ENCODE measurements around the gene ZNF850.

The ZNF850 gene

DNA sequence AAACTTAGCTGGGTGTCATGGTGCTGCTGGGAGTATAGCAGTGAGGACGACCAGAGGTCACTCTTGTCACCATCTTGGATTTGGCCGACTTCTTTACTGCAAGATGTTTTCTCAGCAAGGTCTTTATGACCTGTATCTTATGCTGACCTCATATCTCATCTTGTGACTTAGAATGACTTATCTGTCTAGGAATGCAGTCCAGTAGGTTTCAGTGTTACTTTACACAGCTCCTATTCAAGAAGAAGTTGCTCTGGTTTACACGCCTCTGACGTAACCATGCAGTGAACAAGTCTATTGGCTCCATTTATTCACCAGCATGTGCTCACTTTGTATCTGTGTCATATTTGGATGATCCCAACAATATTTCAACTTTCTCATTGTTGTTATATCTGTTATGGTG is 26.7 kb downstream of the ZNF850 start:
- TF ChIP-seq POLR2AphosphoS5 (IDR thresholded peaks at IDR 0.05; ENCODE audit: low read depth, low read length) (no peak), FOXP2 (optimal IDR thresholded peaks at IDR 0.05; ENCODE audit: borderline replicate concordance, extremely low read depth, extremely low read length, insufficient read depth) (no peak), SIN3A (IDR thresholded peaks at IDR 0.05; ENCODE audit: borderline replicate concordance, insufficient read depth, low read length) (no peak), TAF1 (IDR thresholded peaks at IDR 0.05; ENCODE audit: borderline replicate concordance, insufficient read depth, low read length) (no peak)
- TF ChIP-seq, protein P1, sequence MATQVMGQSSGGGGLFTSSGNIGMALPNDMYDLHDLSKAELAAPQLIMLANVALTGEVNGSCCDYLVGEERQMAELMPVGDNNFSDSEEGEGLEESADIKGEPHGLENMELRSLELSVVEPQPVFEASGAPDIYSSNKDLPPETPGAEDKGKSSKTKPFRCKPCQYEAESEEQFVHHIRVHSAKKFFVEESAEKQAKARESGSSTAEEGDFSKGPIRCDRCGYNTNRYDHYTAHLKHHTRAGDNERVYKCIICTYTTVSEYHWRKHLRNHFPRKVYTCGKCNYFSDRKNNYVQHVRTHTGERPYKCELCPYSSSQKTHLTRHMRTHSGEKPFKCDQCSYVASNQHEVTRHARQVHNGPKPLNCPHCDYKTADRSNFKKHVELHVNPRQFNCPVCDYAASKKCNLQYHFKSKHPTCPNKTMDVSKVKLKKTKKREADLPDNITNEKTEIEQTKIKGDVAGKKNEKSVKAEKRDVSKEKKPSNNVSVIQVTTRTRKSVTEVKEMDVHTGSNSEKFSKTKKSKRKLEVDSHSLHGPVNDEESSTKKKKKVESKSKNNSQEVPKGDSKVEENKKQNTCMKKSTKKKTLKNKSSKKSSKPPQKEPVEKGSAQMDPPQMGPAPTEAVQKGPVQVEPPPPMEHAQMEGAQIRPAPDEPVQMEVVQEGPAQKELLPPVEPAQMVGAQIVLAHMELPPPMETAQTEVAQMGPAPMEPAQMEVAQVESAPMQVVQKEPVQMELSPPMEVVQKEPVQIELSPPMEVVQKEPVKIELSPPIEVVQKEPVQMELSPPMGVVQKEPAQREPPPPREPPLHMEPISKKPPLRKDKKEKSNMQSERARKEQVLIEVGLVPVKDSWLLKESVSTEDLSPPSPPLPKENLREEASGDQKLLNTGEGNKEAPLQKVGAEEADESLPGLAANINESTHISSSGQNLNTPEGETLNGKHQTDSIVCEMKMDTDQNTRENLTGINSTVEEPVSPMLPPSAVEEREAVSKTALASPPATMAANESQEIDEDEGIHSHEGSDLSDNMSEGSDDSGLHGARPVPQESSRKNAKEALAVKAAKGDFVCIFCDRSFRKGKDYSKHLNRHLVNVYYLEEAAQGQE (IDR thresholded peaks at IDR 0.05; ENCODE audit: insufficient read depth in 1 of 2, low read depth in 2 of 2, low read length in 2 of 2): no peak

DNA sequence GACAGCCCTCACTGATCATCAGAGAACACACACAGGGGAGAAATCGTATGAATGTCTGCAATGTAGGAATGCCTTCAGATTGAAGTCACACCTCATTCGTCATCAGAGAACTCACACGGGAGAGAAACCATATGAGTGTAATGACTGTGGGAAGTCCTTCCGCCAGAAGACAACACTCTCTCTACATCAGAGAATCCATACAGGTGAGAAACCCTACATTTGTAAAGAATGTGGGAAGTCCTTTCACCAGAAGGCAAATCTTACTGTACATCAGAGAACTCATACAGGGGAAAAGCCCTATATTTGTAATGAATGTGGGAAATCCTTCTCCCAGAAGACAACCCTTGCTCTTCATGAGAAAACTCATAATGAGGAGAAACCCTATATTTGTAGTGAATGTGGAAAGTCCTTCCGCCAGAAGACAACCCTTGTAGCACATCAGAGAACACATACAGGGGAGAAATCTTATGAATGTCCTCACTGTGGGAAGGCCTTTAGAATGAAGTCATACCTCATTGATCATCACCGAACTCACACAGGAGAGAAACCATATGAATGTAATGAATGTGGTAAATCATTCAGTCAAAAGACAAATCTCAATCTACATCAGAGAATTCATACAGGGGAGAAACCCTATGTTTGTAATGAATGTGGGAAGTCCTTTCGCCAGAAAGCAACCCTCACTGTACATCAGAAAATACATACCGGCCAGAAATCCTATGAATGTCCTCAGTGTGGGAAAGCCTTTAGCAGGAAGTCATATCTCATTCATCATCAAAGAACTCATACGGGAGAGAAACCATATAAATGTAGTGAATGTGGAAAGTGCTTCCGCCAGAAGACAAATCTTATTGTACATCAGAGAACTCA is 52.7 kb downstream of the ZNF850 start:
- no peak for TF ChIP-seq TAF1 (IDR thresholded peaks at IDR 0.05; ENCODE audit: borderline replicate concordance, insufficient read depth, low read length)

DNA sequence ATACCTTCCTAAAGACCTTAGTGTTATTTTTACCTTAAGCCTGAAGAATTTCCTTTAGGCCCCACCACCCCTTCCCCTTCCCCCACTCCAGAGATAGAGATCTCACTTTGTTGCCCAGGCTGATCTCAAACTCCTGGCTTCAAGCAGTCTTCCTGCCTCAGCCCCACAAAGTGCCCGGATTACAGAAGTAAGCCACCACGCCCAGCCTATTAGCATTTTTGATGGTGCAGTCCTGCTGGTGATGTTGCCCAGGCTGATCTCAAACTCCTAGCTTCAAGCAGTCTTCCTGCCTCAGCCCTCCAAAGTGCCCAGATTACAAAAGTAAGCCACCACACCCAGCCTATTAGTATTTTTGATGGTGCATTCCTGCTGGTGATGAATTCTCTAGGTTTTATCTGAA is 63.2 kb downstream of the ZNF850 start:
- TF ChIP-seq, protein P1 (IDR thresholded peaks at IDR 0.05; ENCODE audit: insufficient read depth in 1 of 2, low read depth in 2 of 2, low read length in 2 of 2): no peak
- TF ChIP-seq FOXP2 (optimal IDR thresholded peaks at IDR 0.05; ENCODE audit: borderline replicate concordance, extremely low read depth, extremely low read length, insufficient read depth) (no peak), POLR2AphosphoS5 (IDR thresholded peaks at IDR 0.05; ENCODE audit: low read depth, low read length) (no peak), SIN3A (IDR thresholded peaks at IDR 0.05; ENCODE audit: borderline replicate concordance, insufficient read depth, low read length) (no peak), TAF1 (IDR thresholded peaks at IDR 0.05; ENCODE audit: borderline replicate concordance, insufficient read depth, low read length) (no peak)

DNA sequence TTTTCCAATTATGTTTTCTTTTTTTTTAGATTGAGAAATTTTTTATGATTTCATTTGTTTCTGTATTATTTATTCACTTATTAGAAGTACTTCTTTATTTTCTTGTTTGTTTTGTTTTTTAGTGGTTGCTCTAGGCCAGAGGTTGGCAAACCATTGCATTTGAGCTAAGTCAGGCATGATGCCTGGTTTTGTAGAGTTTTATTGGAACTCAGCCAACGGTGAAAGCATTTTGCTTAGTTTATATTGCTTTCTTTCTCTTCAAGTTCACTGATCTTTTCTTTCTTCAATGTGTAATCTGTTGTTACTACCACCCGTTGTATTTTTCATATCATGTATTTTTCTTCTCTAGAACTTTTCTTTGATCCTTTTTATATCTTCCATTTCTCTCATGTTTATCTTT is 65.5 kb downstream of the ZNF850 start:
- TF ChIP-seq POLR2AphosphoS5 (IDR thresholded peaks at IDR 0.05; ENCODE audit: low read depth, low read length): no peak
- TF ChIP-seq FOXP2 (optimal IDR thresholded peaks at IDR 0.05; ENCODE audit: borderline replicate concordance, extremely low read depth, extremely low read length, insufficient read depth): no peak
- no peak for TF ChIP-seq TAF1 (IDR thresholded peaks at IDR 0.05; ENCODE audit: borderline replicate concordance, insufficient read depth, low read length)
- TF ChIP-seq, protein P1 (IDR thresholded peaks at IDR 0.05; ENCODE audit: insufficient read depth in 1 of 2, low read depth in 2 of 2, low read length in 2 of 2): no peak
- TF ChIP-seq SIN3A (IDR thresholded peaks at IDR 0.05; ENCODE audit: borderline replicate concordance, insufficient read depth, low read length): no peak

DNA sequence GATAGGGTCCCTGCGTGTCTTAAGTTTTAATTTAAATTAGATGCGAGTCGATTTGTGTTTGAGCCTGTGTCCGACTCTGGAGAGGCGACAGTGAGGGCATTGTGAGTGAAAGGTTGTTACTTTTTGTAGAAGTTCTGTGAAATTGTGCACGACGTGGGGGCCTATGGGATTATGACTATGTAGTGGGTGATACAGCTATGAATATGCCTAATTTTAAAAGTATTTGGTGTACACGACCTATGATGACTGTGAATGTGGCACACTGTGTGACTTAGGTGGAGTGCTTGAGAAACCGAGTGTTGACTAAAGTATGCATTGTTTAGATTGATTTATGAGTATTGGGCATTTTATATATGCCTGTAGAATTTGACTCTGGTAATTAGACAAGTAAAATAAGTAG is 84.5 kb downstream of the ZNF850 start:
- TF ChIP-seq POLR2AphosphoS5 (IDR thresholded peaks at IDR 0.05; ENCODE audit: low read depth, low read length) (no peak), TAF1 (IDR thresholded peaks at IDR 0.05; ENCODE audit: borderline replicate concordance, insufficient read depth, low read length) (no peak), SIN3A (IDR thresholded peaks at IDR 0.05; ENCODE audit: borderline replicate concordance, insufficient read depth, low read length) (no peak)
- TF ChIP-seq, protein P1 (IDR thresholded peaks at IDR 0.05; ENCODE audit: insufficient read depth in 1 of 2, low read depth in 2 of 2, low read length in 2 of 2): no peak
